Epithelial cell of umbilical artery (primary cell): ENCODE measurements around the gene ZDHHC7. TPM values are rescaled to one million over a fixed set of nuclear protein-coding genes. Genes with fewer than 3 reads are reported as not detected.

Experiments
- total RNA-seq: library from RNA; depleted of rRNA; stranded (reverse); fragments of >200 nt; gene quantifications from 2 replicates; pipeline ENCODE4 v1.2.3, GENCODE V29; 2014

Gene ZDHHC7, protein sequence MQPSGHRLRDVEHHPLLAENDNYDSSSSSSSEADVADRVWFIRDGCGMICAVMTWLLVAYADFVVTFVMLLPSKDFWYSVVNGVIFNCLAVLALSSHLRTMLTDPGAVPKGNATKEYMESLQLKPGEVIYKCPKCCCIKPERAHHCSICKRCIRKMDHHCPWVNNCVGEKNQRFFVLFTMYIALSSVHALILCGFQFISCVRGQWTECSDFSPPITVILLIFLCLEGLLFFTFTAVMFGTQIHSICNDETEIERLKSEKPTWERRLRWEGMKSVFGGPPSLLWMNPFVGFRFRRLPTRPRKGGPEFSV
- 47.4 and 57.8 TPM in 2 replicates for total RNA-seq

DNA sequence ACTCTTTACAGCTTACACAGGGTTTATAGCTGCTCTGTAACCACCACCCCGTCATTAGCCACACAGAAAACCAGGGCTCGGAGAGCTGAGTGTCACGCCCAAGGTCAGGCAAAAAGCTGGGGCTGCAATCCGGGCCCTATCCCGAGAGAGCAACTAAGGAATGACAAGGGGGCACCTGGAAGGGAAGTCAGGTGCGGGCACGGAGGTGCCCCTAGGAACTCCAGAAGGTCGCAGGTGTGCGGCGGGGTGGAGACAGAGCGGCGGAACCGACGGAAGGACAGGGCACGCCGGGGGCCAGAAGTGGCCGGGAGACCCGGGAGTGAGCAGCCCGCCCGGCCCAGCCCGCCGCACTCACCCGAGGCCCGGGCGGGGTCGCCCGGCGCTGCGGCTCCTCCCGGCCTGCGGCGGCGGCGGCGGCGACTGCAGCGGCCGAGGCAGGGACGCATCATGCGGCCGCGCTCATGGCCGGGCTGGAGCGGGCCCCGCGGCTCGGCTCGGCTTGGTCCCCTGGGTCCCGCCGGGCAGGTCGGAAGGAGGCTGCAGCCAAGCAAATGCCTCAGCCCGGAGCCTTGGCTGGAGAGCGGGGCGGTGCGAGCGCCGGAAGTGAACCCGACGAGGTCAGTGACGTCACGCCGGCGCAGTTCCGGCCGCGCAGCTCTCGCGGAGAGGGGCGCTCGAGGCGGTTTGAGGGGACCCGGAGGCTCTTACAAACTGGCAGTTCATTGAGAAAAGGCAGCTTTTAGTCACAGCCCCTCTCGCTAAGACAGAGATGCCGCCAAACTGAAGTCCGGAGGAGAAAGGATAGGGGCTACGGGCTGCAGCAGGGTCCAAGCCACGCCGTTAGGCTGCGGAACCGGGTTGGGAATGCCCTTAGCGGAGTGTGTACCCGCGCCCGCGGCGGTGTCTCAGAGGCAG, at the start of gene ZDHHC7:
ZDHHC7 (minus strand) TSS at position 605 of the 915 bp plus-strand sequence. CDS start 20,917 bp downstream, outside the sequence.

DNA sequence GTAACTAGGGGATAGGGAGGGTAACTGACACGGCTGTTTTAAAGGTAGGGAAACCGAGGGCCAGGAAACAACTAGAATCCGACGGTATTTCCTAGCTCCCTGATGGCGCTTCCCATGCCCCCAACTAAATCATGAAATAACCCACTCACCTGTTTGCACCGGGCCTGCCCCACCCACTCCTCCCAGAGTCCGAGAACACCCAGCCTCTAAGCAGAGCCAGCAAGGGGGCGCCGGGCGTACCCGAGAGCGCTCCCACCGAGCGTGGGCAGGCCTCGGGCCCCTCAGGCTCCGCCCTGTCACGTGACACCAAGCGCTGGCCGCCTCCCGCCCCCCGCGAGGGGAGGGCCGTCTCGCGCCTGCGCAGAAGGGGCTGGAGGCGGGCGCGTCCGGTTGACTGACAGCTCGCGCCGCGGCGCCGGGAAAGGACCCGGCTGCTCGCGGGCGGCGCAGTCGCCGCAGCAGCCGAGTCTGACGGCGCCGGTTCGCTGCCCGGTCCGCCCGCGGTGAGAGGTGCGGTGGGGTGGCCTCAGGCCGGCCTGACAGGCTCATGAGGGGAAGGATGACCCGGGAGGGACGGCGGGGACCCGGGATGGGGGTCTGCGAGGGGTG, 16.1 kb upstream of the ZDHHC7 start, which contains the start of gene KIAA0513:
KIAA0513 (plus strand) TSS at position 447 of the 609 bp plus-strand sequence. CDS start 39,277 bp downstream, outside the sequence.

Other genes starting within 250 kb of the ZDHHC7 start
- gene CRISPLD2, start 191.6 kb downstream of the ZDHHC7 start, total RNA-seq, result 0.32 and 0.61 TPM in 2 replicates
- gene KIAA0513, start 16.3 kb upstream of the ZDHHC7 start, total RNA-seq, result 3.6 and 5.6 TPM in 2 replicates
- not detected in 2 replicates for gene CIBAR2, start 100.9 kb upstream of the ZDHHC7 start, total RNA-seq